Fibroblast of skin of right biceps (primary cell): ENCODE data around the gene FOXL1.
"Not testable (repeated sequence)": the region's sequence is repeated elsewhere in the genome, so short reads cannot be mapped to it uniquely, and the experiment has no call there.

Source experiments
- DNase-seq: peaks from one replicate; pipeline ENCODE4 v3.0.0-alpha.2; 2013

FOXL1 gene

DNA sequence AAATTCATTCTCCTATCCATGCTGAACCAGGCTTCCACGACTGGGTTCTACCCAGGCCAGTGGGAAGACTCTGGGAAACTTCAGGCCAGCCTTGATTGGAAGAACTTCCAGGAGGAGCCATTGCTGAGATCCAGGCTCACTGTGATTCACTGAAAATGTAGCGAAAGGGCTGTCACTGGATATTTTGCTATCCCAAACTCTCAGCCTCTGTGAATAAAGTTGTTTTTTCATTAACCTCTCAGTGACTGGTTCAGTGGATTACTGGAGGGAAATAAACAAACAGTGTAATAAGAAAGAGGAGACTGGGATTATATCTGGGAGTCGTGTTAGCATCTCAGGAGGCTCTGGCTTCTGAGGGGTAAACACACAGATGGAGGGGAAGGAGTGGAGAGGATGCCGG, 3.1 kb downstream of the FOXL1 start:
- peak; percentile 52 for DNase-seq

GRCh38 chr16:86584071-86584685, 5.8 kb downstream of the FOXL1 start:
- DNase-seq: peak; percentile 72

DNA sequence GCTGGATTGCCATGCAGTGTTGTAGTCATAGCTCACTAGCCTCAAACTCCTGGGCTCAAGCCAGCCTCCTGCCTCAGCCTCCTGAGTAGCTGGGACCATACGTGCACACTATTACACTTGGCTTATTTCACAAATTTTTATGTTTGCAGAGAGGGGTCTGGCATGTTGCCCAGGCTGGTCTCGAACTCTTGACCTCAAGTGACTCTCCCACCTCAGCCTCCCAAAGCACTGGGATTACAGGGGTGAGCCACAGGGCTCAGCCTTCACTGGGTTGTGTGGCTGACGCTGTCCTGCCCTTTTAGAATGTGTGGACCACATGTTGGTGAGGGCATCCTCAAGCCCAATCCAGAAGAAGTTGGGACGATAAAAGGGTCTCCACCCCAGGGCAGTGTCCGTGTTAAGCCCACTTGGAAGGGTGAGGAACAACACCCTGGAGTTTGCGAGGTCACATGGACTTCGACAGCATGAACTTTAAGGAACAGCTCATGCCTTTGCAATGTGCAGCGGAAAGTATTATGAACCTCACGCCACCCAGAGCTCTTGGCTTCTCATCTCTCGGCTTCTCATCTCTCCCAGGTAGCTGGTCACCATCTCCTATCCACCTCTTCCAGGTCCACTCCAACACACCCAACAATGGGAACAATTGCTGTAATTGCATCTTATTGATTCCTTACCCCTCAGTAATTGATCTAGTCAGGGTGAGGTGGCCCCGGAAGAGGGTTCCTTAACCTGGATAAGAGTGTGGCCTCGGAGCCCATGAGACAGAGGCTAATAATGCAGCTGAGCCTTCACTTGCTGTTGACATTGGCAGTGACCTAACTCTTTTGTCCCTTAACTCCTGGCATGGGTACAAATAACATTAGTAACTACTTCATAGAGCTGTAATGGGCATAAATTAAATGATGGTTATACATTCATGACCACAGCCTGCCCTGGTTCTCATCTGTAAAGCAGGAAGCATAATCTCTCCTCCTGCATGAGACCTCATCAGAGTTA, 6.7 kb downstream of the FOXL1 start:
- peak; percentile 75 for DNase-seq

GRCh38 chr16:86585821-86586611, 7.7 kb downstream of the FOXL1 start:
- peak; percentile 93 for DNase-seq

- no peak for DNase-seq
Observed at GRCh38 chr16:86587487-86587886, 9.1 kb downstream of the FOXL1 start.

GRCh38 chr16:86587955-86588354, 9.6 kb downstream of the FOXL1 start:
- DNase-seq: not testable (repeated sequence)

- DNase-seq: peak; percentile 82
Observed at GRCh38 chr16:86590501-86591144, 12.3 kb downstream of the FOXL1 start.

- no peak for DNase-seq
Observed at GRCh38 chr16:86591270-86591669, 12.9 kb downstream of the FOXL1 start.

DNA sequence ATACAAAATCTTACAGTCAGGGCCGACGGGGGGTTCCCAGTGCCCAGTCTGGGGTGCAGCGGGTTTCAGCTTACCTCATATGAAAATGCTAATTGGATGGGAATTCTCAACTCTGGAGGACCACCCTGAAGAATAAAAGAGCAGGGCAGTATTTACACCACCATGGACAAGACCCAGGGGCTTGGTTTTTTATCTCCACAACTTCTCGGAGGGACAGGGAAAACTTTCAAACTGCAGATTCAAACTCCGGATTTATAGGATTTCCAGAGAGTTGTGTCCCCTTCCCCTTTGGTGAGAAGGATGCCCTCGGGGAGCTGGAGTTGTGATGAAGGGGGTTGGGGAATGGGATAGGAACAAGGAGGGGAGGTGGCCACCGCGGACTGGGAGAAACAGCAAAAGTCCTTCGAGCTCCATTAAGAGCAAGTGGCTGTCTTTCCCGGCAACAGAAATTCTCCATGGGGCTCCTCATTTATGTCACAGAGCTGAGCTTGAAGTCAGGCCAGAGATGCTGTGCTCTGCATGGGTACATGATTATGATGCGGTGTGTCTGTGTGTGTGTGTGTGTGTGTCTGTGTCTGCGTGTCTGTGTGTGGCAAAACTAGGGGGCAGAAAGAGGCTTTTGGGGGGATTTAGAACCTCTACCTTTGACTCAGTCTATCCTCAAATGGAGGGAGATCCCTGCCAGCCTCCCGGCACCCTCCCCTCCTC, 15.7 kb downstream of the FOXL1 start:
- DNase-seq: no peak

GRCh38 chr16:86594721-86595120, 16.4 kb downstream of the FOXL1 start:
- peak; percentile 75 for DNase-seq

- peak; percentile 56 for DNase-seq
Observed at GRCh38 chr16:86595983-86596605, 17.7 kb downstream of the FOXL1 start.

DNA sequence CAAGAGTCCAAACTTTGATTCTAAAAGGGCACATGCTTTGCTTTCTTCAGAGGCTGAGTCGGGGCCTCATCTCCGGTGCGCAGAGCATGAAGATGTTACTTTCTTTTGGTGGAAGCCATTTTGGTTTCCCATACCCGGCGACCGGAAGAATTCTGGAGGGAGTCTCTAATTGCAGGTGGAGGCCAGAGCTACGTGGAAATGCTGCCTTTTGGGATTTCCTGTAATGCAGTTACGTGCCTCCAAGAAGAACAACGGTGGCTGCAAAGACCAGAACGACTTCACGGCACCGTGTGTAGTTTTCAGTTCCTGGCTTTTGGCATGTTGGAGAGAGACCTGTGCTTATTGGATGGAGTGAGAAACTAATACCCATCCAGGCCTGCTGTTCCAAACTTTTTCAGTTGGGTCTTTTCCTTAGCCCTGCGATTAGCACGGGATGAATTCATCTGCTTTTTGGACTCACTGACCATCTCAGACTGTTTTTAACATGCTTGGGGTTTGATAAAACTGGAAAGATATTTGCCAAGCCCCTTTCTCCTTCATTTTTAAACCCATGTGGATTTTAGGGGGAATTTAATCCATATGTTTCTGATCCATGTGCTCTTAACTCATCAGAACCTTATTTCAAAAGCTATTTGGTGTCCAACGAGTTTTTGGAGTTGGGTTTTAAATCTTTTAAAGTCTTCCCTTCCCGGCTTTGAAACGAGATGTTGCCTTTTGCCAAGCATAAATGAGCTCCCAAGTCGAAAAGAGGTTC, 19.0 kb downstream of the FOXL1 start:
- DNase-seq: no peak

DNA sequence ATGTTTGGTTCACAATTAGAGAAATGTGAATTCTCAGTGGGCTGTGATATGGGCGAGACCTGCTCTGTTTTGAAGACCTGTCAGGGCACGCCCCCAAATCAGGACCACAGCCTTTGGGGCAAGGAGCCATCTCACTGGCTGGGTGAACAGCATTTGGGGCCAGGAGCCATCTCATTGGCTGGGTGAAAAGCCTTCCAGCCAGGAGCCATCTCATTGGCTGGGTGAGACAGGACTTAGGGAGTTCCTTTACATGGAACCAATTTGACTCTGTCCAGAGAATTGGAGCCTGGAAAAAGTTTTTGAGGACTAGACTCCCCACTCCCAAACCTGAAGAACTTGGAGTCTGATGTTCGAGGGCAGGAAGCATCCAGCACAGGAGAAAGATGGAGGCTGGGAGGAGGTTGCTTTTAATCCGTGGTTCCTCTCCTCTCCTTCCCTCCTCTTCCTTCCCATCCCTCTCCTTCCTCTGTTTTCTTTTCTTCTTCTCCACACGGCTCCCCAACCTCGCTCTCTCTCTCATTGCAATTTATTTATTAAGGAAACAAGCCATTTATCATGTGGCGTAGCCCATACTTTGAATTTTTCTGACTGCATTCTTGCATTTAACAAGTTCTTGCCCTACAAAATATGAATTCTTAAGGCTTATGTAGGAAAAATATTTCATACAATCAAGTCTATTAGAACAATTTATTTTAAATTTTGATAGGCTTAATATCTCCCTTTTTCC, 19.7 kb downstream of the FOXL1 start:
- peak; percentile 68 for DNase-seq

DNA sequence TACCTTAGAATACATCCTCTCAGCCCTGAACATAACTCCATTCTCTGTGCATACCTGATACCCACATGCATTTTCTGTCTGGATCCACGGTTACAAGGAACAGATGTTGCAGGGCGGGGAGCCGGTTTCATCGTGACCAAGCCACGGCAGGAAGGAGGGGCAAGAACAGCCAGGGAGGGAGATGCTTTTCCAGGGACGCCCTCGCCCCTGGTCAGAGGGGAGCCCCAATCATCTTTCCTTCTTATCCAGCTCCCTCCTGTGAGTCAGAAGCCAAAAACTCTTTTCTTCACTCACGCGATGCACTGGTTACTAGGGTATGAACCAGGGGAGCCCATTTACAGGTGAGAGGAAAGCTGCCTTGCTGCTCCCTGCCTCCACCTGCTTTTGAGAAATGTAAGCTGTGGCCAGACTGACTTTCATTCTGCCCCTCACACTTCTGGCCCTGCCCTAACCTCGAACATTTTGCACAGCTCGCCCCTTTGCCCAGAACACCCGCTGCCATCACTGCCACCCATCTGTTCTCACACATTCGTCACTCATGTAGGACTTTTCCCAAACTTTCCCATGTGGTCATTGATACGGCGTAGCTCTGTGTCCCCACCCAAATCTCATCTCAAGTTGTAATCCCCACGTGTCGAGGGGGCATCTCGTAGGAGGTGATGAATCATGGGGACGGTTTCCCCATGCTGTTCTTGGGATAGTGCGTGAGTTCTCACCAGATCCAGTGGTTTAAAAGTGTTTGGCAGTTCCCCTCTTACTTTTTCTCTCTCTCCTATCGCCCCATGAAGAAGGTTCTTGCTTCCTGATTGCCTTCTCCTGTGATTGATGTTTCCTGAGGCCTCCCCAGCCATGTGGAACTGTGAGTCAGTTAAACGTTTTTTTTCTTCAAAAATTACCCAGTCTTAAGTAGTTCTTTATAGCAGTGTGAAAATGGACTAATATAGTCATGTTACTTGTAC, 20.5 kb downstream of the FOXL1 start:
- DNase-seq: peak; percentile 75

GRCh38 chr16:86601356-86601755, 23.0 kb downstream of the FOXL1 start:
- no peak for DNase-seq

DNA sequence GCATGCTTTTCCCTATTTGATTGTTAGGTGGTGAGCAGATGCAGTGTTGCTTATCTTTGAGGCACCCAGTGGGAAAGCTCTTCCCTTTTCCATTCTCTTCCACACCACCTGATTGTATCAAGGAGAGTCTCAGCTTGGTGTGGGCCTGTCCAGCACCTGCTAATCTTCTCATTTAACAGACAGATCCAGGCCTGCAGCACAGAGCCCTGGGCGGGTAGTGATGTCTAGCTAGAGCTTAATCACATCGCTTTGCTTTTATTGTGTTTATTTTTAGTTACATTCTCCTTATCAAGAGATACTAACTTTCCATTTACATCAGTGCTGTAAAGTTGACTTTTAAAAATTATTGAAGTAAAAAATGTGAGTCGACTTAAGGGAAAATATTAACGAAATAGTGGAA, 24.2 kb downstream of the FOXL1 start:
- no peak for DNase-seq

DNA sequence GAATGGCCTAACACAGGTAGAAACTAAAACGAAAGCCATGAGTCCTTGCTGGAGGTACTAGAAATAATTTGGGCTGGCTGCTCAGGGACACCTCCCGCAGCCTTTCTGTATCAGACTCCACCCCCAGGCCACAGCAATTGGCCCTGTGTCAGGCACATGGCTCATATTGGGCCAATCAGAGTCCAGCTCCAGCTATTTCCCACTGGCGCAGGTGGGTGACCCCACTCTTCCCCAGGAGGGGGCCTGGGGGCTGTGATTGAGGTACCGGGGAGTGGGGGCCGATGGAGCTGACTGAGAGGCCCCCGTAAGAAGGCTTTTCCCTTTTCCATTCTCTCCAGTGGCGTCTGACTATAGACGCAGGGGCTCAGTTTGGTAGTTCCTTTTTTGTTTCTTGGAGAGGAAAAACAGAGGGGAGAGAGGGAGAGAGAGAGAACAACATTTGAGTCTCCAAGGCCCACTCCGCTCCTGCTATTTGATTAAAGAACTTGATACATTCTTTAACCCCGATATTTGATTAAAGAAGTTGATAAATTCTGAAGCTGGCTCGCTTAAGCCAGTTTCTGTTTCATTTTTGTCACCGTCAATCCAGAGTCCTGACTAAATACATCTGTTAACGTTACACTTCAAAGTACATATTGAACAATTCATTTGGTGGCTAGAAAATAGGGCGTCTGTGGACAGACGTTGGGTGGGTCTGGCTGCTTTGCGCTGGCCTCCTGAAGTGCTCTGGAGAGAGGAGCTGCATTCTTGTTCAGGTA, 26.3 kb downstream of the FOXL1 start:
- DNase-seq: no peak

- DNase-seq: no peak
Observed at GRCh38 chr16:86605950-86606349, 27.6 kb downstream of the FOXL1 start.
